GM12873 (cell line): Measurements from ENCODE around the gene GTPBP10.

Source experiments
- CTCF ChIP-seq: IDR thresholded peaks from 2 replicates; pipeline ENCODE4 v1.5.1; 2012; ENCODE audit warnings: low read depth, mild to moderate bottlenecking, moderate library complexity, low read length, control low read depth; ENCODE audit not compliant: insufficient read depth; ENCODE audit errors: missing control alignments

Gene GTPBP10

GRCh38 chr7:90313907-90314306, 32.6 kb upstream of the GTPBP10 start:
- TF ChIP-seq CTCF = no peak

- no peak for TF ChIP-seq CTCF
Observed at GRCh38 chr7:90320014-90320413, 26.5 kb upstream of the GTPBP10 start.

- TF ChIP-seq CTCF = no peak
Observed at GRCh38 chr7:90320418-90320800, 26.1 kb upstream of the GTPBP10 start.

GRCh38 chr7:90320801-90321494, 25.6 kb upstream of the GTPBP10 start, which contains the start of gene FAM237B:
Gene FAM237B (minus strand): TSS chr7:90321304. CDS start chr7:90319748, 1,556 bp downstream.
- TF ChIP-seq CTCF = no peak

GRCh38 chr7:90322837-90323236, 23.7 kb upstream of the GTPBP10 start:
- no peak for TF ChIP-seq CTCF

GRCh38 chr7:90326500-90326899, 20.0 kb upstream of the GTPBP10 start:
- no peak for TF ChIP-seq CTCF

GRCh38 chr7:90334193-90334843, 12.2 kb upstream of the GTPBP10 start:
- TF ChIP-seq CTCF = no peak
